Measurements from ENCODE around the gene MPRIP.

Gene MPRIP

GRCh38 chr17:17196776-17197175 is 154.5 kb downstream of the MPRIP start:
- no peak for TF ChIP-seq TAF1 (IDR thresholded peaks at IDR 0.05; ENCODE audit: borderline replicate concordance, insufficient read depth, low read length)
- TF ChIP-seq REST (IDR thresholded peaks at IDR 0.05; ENCODE audit: insufficient read depth in 1 of 2, low read depth in 2 of 2, low read length in 2 of 2), result no peak

GRCh38 chr17:17198281-17198680 is 156.0 kb downstream of the MPRIP start:
- TF ChIP-seq SIN3A (IDR thresholded peaks at IDR 0.05; ENCODE audit: borderline replicate concordance, insufficient read depth, low read length) (no peak), POLR2AphosphoS5 (IDR thresholded peaks at IDR 0.05; ENCODE audit: low read depth, low read length) (no peak), TAF1 (IDR thresholded peaks at IDR 0.05; ENCODE audit: borderline replicate concordance, insufficient read depth, low read length) (no peak), FOXP2 (optimal IDR thresholded peaks at IDR 0.05; ENCODE audit: borderline replicate concordance, extremely low read depth, extremely low read length, insufficient read depth) (no peak), REST (IDR thresholded peaks at IDR 0.05; ENCODE audit: insufficient read depth in 1 of 2, low read depth in 2 of 2, low read length in 2 of 2) (no peak)

GRCh38 chr17:17200311-17200710 is 158.1 kb downstream of the MPRIP start:
- TF ChIP-seq TAF1 (IDR thresholded peaks at IDR 0.05; ENCODE audit: borderline replicate concordance, insufficient read depth, low read length) (no peak), REST (IDR thresholded peaks at IDR 0.05; ENCODE audit: insufficient read depth in 1 of 2, low read depth in 2 of 2, low read length in 2 of 2) (no peak), FOXP2 (optimal IDR thresholded peaks at IDR 0.05; ENCODE audit: borderline replicate concordance, extremely low read depth, extremely low read length, insufficient read depth) (no peak), SIN3A (IDR thresholded peaks at IDR 0.05; ENCODE audit: borderline replicate concordance, insufficient read depth, low read length) (no peak), POLR2AphosphoS5 (IDR thresholded peaks at IDR 0.05; ENCODE audit: low read depth, low read length) (no peak)

GRCh38 chr17:17200831-17201230 is 158.6 kb downstream of the MPRIP start:
- no peak for TF ChIP-seq POLR2AphosphoS5 (IDR thresholded peaks at IDR 0.05; ENCODE audit: low read depth, low read length)
- no peak for TF ChIP-seq TAF1 (IDR thresholded peaks at IDR 0.05; ENCODE audit: borderline replicate concordance, insufficient read depth, low read length)
- TF ChIP-seq FOXP2 (optimal IDR thresholded peaks at IDR 0.05; ENCODE audit: borderline replicate concordance, extremely low read depth, extremely low read length, insufficient read depth), result no peak
- no peak for TF ChIP-seq REST (IDR thresholded peaks at IDR 0.05; ENCODE audit: insufficient read depth in 1 of 2, low read depth in 2 of 2, low read length in 2 of 2)
- no peak for TF ChIP-seq SIN3A (IDR thresholded peaks at IDR 0.05; ENCODE audit: borderline replicate concordance, insufficient read depth, low read length)

- no peak for TF ChIP-seq REST (IDR thresholded peaks at IDR 0.05; ENCODE audit: insufficient read depth in 1 of 2, low read depth in 2 of 2, low read length in 2 of 2)
- TF ChIP-seq SIN3A (IDR thresholded peaks at IDR 0.05; ENCODE audit: borderline replicate concordance, insufficient read depth, low read length), result no peak
- TF ChIP-seq TAF1 (IDR thresholded peaks at IDR 0.05; ENCODE audit: borderline replicate concordance, insufficient read depth, low read length), result no peak
- no peak for TF ChIP-seq POLR2AphosphoS5 (IDR thresholded peaks at IDR 0.05; ENCODE audit: low read depth, low read length)
- TF ChIP-seq FOXP2 (optimal IDR thresholded peaks at IDR 0.05; ENCODE audit: borderline replicate concordance, extremely low read depth, extremely low read length, insufficient read depth), result no peak
Observed at GRCh38 chr17:17201271-17201670, 159.0 kb downstream of the MPRIP start.
